Measurements from ENCODE around the gene SPATA12.

GRCh38 chr3:57078344-57078634, 17.8 kb downstream of the SPATA12 start:
- TF ChIP-seq CTCF (conservative IDR thresholded peaks at IDR 0.05; ENCODE audit: low read length) (no peak), EZH2phosphoT487 (IDR thresholded peaks at IDR 0.05; ENCODE audit: borderline replicate concordance) (no peak)
